Measurements from ENCODE around the gene CIRBP.

CIRBP gene

GRCh38 chr19:1269065-1269477, at the start of gene CIRBP:
CIRBP (plus strand) TSS chr19:1269332; CDS start chr19:1270934, 1,602 bp downstream.
- peak; percentile 67 to 100 (median 99) for DNase-seq

DNA sequence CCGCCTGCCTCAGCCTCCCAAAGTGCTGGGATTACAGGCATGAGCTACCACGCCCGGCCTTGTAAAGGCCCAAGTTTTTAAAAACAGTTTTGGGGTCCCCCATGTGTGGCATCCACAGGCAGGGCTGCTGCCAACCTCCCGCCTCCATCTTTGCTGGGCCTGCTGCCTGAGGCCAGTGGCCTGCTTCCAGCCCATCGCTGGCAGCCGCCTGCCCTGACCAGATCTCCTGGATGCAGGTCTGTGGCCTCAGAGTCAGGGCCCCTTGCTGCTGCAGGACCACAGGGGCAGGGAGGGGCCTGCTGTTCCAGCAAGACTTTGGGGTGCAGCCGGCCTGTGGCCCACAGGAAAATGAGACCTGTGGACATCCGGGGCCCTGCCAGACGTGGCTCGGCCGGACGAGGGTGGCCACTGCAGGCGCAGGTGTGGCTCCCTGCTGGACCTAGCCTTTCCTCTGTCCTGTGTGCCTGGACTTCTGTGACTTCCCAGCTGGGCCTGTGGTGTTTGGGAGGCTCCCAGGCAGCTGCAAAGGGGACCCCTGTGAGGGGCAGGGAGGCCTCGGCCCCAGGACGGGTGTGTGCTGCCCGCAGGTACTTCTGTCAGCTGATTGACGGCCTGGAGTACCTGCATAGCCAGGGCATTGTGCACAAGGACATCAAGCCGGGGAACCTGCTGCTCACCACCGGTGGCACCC, 49.2 kb upstream of the CIRBP start:
- no peak for DNase-seq

GRCh38 chr19:1220477-1220930, 48.6 kb upstream of the CIRBP start:
- no peak for DNase-seq

DNA sequence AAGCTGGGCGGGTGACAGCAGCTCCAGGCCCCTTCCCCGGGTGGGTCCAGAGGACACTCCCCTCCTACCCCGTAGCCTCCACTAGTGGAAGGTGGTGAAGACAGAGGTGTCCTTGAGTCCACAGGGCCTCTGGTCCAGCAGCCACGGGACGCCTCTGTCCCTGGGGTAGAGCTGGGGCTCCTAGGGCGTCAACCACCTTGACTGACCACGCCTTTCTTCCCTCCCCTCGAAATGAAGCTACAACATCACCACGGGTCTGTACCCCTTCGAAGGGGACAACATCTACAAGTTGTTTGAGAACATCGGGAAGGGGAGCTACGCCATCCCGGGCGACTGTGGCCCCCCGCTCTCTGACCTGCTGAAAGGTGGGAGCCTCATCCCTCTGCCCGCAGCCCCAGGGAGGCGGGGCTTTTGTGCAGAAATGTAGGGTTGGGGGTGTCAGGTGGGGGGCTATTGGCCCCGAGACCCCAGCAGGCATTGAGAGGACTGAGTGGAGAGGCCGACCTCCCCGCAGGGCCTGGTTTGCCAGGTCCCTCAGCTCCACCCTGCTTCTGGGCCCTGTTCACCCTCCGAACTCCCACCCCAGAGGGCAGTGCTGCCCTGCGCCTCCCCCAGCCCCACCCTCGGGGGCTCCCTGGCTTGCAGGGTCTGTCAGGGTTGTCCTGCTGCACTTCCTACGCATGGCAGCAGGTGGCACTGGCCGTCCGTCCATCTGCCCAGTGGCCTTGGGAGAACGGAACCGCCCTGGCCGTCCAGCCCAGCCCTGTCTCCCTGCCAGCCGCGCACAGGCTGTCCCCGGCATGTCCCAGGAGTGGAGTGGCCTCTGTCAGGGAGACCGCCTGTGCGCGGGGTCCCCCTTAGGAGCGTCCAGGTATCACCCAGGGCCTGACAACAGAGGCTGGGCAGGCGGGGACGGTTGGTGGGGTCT, 47.9 kb upstream of the CIRBP start:
- peak in 43 of 51 donors; percentile 11 to 82 (median 54) for DNase-seq

DNA sequence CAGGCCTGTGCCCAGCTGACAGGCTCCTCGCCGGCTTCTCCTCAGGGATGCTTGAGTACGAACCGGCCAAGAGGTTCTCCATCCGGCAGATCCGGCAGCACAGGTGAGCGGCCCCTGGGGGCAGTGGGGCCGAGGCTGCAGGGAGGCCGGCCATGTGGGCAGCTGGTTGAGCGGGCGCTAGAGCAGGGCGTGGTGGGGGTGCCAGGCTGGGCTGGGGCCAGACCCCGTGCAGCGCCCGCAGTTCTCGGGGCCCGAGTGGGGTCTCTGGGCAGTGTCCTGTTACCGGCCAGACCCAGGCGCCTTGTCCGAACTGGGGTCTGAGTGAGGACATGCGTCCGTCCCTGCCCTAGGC, 47.3 kb upstream of the CIRBP start:
- DNase-seq = no peak

DNA sequence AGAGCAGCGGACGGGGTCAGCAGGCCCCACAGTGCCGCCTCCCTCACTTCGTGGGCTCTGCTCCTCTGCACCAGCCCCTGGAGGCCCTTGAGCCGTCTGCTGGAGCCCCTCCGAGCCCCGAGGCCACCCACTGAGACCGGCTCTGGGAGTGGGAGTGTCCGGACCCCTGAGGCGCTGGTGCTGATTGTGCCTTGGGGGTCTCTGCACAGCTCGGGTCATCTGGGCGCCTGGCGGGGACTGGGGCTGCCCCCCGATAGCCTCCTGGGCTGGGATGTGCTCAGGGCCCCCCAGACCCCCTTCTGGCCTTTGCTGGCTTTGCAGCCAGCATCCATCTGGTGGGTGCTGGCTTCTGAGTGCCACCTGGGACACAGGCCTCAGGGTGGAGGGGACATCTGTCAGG, 46.7 kb upstream of the CIRBP start:
- DNase-seq = no peak

DNA sequence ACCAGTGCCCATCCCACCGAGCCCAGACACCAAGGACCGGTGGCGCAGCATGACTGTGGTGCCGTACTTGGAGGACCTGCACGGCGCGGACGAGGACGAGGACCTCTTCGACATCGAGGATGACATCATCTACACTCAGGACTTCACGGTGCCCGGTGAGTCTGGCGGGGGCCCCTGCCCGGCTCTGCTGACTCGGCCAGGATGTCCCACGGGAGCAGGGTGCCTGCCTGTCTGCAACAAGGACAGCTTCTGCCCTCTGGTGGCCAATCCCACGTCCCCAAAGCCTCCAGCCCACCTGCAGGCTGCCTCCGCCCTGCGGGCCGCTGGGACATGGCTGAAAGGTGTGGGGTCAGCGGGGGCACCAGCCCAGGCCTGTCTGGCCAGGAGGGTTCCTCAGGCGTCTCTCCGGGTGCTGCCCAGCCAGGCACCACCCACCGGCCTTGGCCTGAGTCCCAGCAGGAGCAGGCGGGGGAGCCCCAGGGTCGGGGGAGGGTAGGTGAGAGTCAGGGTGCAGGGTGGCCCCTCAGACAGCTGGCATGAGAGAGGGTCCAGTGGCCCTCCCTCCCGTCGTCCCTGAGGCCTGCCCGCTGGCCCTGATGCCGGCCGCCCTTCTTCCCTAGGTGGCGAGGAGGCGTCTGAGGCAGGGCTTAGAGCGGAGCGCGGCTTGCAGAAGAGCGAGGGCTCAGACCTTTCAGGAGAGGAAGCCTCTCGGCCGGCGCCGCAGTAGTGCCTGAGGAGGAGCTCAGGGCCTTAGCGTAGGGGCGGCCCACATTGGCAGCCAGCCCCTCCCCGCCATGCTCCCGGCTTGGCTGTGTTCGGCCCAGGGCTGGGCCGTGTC, 45.9 kb upstream of the CIRBP start:
- DNase-seq = no peak

- no peak for DNase-seq
These were observed 44.9 kb upstream of the CIRBP start for GRCh38 chr19:1224047-1224825.

DNA sequence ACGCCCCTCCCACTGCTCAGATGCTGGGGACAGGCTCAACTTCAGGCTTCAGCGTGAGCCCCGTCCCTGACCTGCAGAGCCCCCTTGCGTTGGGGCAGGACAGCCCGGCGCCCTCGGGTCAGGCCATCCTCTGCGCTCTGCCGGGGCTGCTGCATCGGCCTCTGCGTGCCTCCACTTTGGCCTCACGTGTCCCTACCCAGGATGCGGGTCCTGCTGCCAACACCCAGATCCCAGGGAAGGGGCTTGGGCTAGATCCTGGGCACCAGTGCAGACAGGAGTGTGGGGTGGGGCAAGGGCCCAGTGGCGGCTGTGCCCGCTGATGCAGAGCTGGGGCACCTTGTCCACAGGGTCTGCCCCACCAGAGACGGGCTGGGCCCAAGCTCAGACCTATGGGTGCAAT, 44.3 kb upstream of the CIRBP start:
- DNase-seq = no peak

- no peak for DNase-seq
These were observed 43.5 kb upstream of the CIRBP start for GRCh38 chr19:1225440-1226226.

DNA sequence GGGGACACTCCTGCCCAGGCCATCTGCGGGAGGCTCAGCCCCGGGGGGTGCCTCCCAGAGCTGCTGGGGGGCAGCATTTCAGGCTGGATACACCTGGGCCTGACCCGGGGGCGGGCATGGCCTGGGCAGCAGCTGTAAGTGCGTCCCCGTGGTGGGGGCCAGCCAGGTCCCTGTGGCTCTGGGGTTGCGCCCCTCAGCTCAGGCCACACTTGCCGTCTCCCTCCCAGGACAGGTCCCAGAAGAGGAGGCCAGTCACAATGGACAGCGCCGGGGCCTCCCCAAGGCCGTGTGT, 43.0 kb upstream of the CIRBP start:
- no peak for DNase-seq

DNA sequence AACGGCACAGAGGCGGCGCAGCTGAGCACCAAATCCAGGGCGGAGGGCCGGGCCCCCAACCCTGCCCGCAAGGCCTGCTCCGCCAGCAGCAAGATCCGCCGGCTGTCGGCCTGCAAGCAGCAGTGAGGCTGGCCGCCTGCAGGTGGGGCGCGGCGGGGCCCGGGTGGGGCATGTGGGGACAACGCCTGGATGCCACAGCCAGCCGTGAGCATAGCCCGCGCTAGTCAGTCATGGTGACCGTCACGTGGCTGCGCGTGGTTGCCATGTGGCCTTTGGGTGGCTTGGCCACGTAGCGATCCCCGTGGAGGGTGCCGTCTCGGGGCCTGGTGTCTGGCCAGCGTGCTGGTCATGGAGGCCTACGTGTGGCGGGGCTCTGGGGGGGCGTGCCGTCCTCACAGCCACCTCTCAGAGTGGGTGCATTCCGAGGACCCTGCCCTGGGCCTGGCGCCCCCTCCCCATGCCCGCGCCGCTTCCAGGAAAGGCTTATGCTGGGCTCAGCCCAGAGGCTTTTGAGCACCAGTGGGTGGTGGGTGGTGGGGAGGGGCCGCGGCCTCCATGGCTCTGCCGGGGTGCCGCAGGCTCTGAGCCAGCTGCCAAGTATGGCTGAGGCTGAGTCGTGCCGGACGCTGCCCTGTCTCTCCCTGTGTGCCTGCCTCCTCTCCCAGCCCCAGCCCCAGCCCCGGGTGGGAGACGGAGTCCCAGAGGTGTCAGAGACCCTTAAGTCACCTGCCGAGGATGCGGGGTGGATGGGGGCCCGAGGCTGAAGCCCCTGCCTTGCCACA, 42.4 kb upstream of the CIRBP start:
- no peak for DNase-seq

DNA sequence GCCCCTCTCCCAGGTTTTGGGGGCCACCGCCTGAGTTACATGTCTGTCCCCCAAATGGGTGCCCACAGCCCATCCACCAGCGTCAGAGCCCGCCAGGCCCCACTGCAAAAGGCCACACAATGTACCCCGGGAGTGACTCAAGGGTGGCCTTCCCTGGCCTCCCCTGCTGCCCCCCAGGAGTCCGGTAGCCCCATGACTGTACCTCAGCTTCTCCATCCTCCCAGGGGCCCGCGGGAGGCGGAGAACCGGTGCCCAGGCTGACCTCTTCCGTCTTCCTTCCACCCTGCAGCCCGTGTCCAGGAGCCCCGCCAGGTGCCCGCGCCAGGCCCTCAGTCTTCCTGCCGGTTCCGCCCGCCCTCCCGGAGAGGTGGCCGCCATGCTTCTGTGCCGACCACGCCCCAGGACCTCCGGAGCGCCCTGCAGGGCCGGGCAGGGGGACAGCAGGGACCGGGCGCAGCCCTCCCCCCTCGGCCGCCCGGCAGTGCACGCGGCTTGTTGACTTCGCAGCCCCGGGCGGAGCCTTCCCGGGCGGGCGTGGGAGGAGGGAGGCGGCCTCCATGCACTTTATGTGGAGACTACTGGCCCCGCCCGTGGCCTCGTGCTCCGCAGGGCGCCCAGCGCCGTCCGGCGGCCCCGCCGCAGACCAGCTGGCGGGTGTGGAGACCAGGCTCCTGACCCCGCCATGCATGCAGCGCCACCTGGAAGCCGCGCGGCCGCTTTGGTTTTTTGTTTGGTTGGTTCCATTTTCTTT, 41.7 kb upstream of the CIRBP start:
- no peak for DNase-seq

- no peak for DNase-seq
These were observed 40.8 kb upstream of the CIRBP start for GRCh38 chr19:1228161-1228957.

GRCh38 chr19:1229056-1229923, 39.8 kb upstream of the CIRBP start:
- DNase-seq = no peak

- DNase-seq = no peak
These were observed 39.0 kb upstream of the CIRBP start for GRCh38 chr19:1229924-1230782.
